Measurements from ENCODE around the gene C1orf141. TPM values are rescaled to one million over a fixed set of nuclear protein-coding genes. Genes with fewer than 3 reads are reported as not detected.

C1orf141 gene
- total RNA-seq, 2 experiments from 2014 or later: not detected

- ChIA-PET POLR2A (interaction anchor here (0.7 to 3.3 kb wide), 20 partner anchors 8 to 632 kb away, joined by 3 to 18 read pairs (median 6); partner anchors contain the start of genes DNAI4, MIER1 and SERBP1), CTCF (no interaction called here)
- H3K36me3 Mint-ChIP-seq (ENCODE audit: low read depth): peaks cover 52% of the 10 kb centered on the region
- peaks cover 11% of the 10 kb centered on the region for H3K4me1 ChIP-seq (ENCODE audit: insufficient read depth, low read length)
- H3K27ac ChIP-seq (ENCODE audit: low read depth in 1 of 2, low read length in 2 of 2): peak overlapping the region; percentile 87 to 97
- no peaks in the 10 kb centered on the region for H3K9me3 ChIP-seq (ENCODE audit: control insufficient read depth in 1 of 2, insufficient read depth in 1 of 2, low read length in 2 of 2)
- intact Hi-C loops (cut with DNase I, micrococcal nuclease): loop anchor here (2.0 to 10.0 kb wide), 9 partner anchors 56 to 449 kb away; partner anchors contain the start of gene SERBP1 (in 1 of the 2)
- peak overlapping the region; percentile 95 for H3K4me3 Mint-ChIP-seq
- no peaks in the 10 kb centered on the region for H3K27me3 ChIP-seq (ENCODE audit: control insufficient read depth in 1 of 2, insufficient read depth in 2 of 2, low read length in 2 of 2)
- H3K36me3 ChIP-seq (ENCODE audit: insufficient read depth, low read length): peaks cover 20% of the 10 kb centered on the region
- no peaks in the 10 kb centered on the region for H3K9me3 Mint-ChIP-seq
- peak overlapping the region; percentile 78 for H3K27ac Mint-ChIP-seq
- TF ChIP-seq CTCF (IDR thresholded peaks at IDR 0.05): no peak
- no peaks in the 10 kb centered on the region for H3K27me3 Mint-ChIP-seq
- DNase-seq (peak in 6 of 14 experiments; percentile 5 to 52 (median 32)), ATAC-seq (ENCODE audit: poor library complexity) (no peak)
- H3K4me1 Mint-ChIP-seq (ENCODE audit: low read depth): peaks cover 39% of the 10 kb centered on the region
- H3K4me3 ChIP-seq (ENCODE audit: low read length): peak overlapping the region; percentile 90
Measured at GRCh38 chr1:67053535-67053784, 81.3 kb downstream of the C1orf141 start.

GRCh38 chr1:67052741-67053534, 81.8 kb downstream of the C1orf141 start:
- H3K9me3 Mint-ChIP-seq: no peaks in the 10 kb centered on the region
- ChIA-PET CTCF (interaction anchor here (1.1 kb wide), 1 partner anchor 159 kb away, joined by 3 read pairs; no protein-coding TSS in a partner anchor), POLR2A (interaction anchor here (0.7 to 3.3 kb wide), 19 partner anchors 7 to 633 kb away, joined by 3 to 18 read pairs (median 6); partner anchors contain the start of genes DNAI4, MIER1 and SERBP1)
- H3K9me3 ChIP-seq (ENCODE audit: control insufficient read depth in 1 of 2, insufficient read depth in 1 of 2, low read length in 2 of 2): no peaks in the 10 kb centered on the region
- peaks cover 39% of the 10 kb centered on the region for H3K4me1 Mint-ChIP-seq (ENCODE audit: low read depth)
- H3K4me1 ChIP-seq (ENCODE audit: insufficient read depth, low read length): peaks cover 11% of the 10 kb centered on the region
- H3K27me3 ChIP-seq (ENCODE audit: control insufficient read depth in 1 of 2, insufficient read depth in 2 of 2, low read length in 2 of 2): no peaks in the 10 kb centered on the region
- peak overlapping the region; percentile 78 for H3K27ac Mint-ChIP-seq
- H3K27ac ChIP-seq (ENCODE audit: low read depth in 1 of 2, low read length in 2 of 2): peak overlapping the region; percentile 54 to 97
- ATAC-seq (ENCODE audit: poor library complexity) (peak; percentile 27), DNase-seq (peak in 9 of 14 experiments; percentile 15 to 59 (median 26))
- TF ChIP-seq CTCF (IDR thresholded peaks at IDR 0.05): no peak
- peaks cover 25% of the 10 kb centered on the region for H3K36me3 ChIP-seq (ENCODE audit: insufficient read depth, low read length)
- peak overlapping the region; percentile 90 for H3K4me3 ChIP-seq (ENCODE audit: low read length)
- H3K4me3 Mint-ChIP-seq: peak overlapping the region; percentile 91
- H3K36me3 Mint-ChIP-seq (ENCODE audit: low read depth): peaks cover 57% of the 10 kb centered on the region
- intact Hi-C loops (cut with DNase I, micrococcal nuclease): loop anchor here (2.0 to 10.0 kb wide), 9 partner anchors 56 to 449 kb away; partner anchors contain the start of gene SERBP1 (in 1 of the 2)
- no peaks in the 10 kb centered on the region for H3K27me3 Mint-ChIP-seq

DNA sequence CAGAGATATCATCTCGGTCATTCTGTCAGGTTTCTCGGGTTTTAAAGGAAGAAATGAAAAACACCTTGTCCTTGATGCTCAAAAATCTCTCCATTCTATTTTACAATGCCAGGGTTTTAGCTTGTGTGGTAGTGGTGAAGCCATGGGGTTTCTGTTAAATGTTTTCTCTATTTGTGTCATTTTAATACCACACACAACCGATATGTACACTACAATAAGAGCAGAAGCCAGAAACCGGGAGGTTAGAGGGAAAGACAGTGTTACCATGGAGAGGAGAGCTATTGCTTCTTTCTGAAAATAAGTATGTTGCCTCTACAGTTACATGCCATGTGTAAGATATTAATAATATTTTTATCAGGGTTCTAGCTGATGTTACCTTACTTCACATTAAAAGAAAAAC, 83.6 kb downstream of the C1orf141 start:
- H3K4me3 Mint-ChIP-seq: peak overlapping the region; percentile 58
- CTCF ChIA-PET: no interaction called here
- peaks cover 42% of the 10 kb centered on the region for H3K36me3 ChIP-seq (ENCODE audit: insufficient read depth, low read length)
- H3K27ac Mint-ChIP-seq: no peak overlapping the region
- TF ChIP-seq CTCF (IDR thresholded peaks at IDR 0.05): no peak
- H3K9me3 ChIP-seq (ENCODE audit: control insufficient read depth in 1 of 2, insufficient read depth in 1 of 2, low read length in 2 of 2): no peaks in the 10 kb centered on the region
- H3K4me1 ChIP-seq (ENCODE audit: insufficient read depth, low read length): peaks cover 11% of the 10 kb centered on the region
- H3K27ac ChIP-seq (ENCODE audit: low read depth in 1 of 2, low read length in 2 of 2): no peak overlapping the region
- ATAC-seq (ENCODE audit: poor library complexity) (no peak), DNase-seq (no peak)
- H3K4me1 Mint-ChIP-seq (ENCODE audit: low read depth): peaks cover 53% of the 10 kb centered on the region
- no peaks in the 10 kb centered on the region for H3K9me3 Mint-ChIP-seq
- no peaks in the 10 kb centered on the region for H3K27me3 Mint-ChIP-seq
- H3K27me3 ChIP-seq (ENCODE audit: control insufficient read depth in 1 of 2, insufficient read depth in 2 of 2, low read length in 2 of 2): no peaks in the 10 kb centered on the region
- H3K36me3 Mint-ChIP-seq (ENCODE audit: low read depth): peaks cover 74% of the 10 kb centered on the region
- POLR2A ChIA-PET: interaction anchor here (0.8 kb wide), 1 partner anchor 126 kb away, joined by 3 read pairs; the partner anchor contains the start of genes DNAI4 and MIER1
- intact Hi-C loops (cut with DNase I, micrococcal nuclease): loop anchor here (5.0 to 10.0 kb wide), 7 partner anchors 54 to 451 kb away; no protein-coding TSS in a partner anchor
- H3K4me3 ChIP-seq (ENCODE audit: low read length): no peak overlapping the region
